Upper lobe of left lung (tissue), 6 donors: Measurements from ENCODE around the gene YAP1. TPM values are rescaled to one million over a fixed set of nuclear protein-coding genes. Genes with fewer than 3 reads are reported as not detected.
A peak's percentile ranks its signal among the peaks of the same experiment; 100 is the strongest.

ENCODE experiments used
- ATAC-seq, 2 donors: fragments of 200-7000 bp; cut with Tn5 transposase; one replicate each; pipeline ENCODE4 v1.9.1; 2022; ENCODE audit warnings: mild to moderate bottlenecking in 2 of 2, moderate library complexity in 2 of 2; ENCODE audit not compliant: low FRiP score in 2 of 2
- DNase-seq, 2 donors: peaks; one replicate each; pipeline ENCODE4 v3.0.0-alpha.2; 2019 to 2020
- H3K27ac ChIP-seq, 4 donors: fragments of 200-600 bp; sonication (generic); one replicate each; pipeline ENCODE4 v1.5.1; 2016 to 2019
- H3K27me3 ChIP-seq, 4 donors: fragments of 200-600 bp; sonication (generic); one replicate each; pipeline ENCODE4 v1.5.1; 2017 to 2019
- H3K36me3 ChIP-seq, 4 donors: fragments of 200-600 bp; sonication (generic); one replicate each; pipeline ENCODE4 v1.5.1; 2016 to 2019
- H3K4me1 ChIP-seq, 4 donors: fragments of 200-600 bp; sonication (generic); one replicate each; pipeline ENCODE4 v1.5.1; 2018 to 2019
- H3K4me3 ChIP-seq, 4 donors: fragments of 200-600 bp; sonication (generic); one replicate each; pipeline ENCODE4 v1.5.1; 2017 to 2019; ENCODE audit warnings: mild to moderate bottlenecking in 2 of 4, moderate library complexity in 1 of 4
- H3K9me3 ChIP-seq, 4 donors: fragments of 200-600 bp; sonication (generic); one replicate each; pipeline ENCODE4 v1.5.1; 2018 to 2019
- EP300 ChIP-seq, 4 donors: sonication (generic); formaldehyde crosslinking; IDR thresholded peaks; one replicate each; pipeline ENCODE4 v1.5.1; 2017; ENCODE audit warnings: antibody characterized with exemption in 4 of 4, control low read depth in 2 of 4
- POLR2A ChIP-seq, 4 donors: fragments of 450-650 bp; IDR thresholded peaks; one replicate each; pipeline ENCODE4 v1.5.1; 2016 to 2017; ENCODE audit warnings: antibody characterized with exemption in 4 of 4, mild to moderate bottlenecking in 2 of 4
- POLR2AphosphoS5 ChIP-seq, 2 donors: sonication (generic); formaldehyde crosslinking; IDR thresholded peaks; one replicate each; pipeline ENCODE4 v1.5.1; 2017; ENCODE audit warnings: antibody characterized with exemption in 2 of 2
- WGBS, 2 donors: methylation state at CpG; one replicate each; pipeline ENCODE4 v1.1.5; 2017 to 2018; 5-methylcytosine and 5-hydroxymethylcytosine counted together
- total RNA-seq, 6 donors: library from RNA; depleted of rRNA in 4 of 6; stranded (reverse); fragments of >200 nt in 4 of 6; gene quantifications; one replicate each; pipeline versions ENCODE4 v1.1.0 to v1.2.1, GENCODE V29; 2016 to 2021
- TF ChIP-seq, protein P1 (sequence below), 6 experiments: fragments of 450-650 bp in 4 of 6; fragments of 200-600 bp in 2 of 6; sonication (generic) in 2 of 6; IDR thresholded peaks; one replicate each; pipeline ENCODE4 v1.5.1; 2016 to 2019; ENCODE audit warnings: antibody characterized with exemption in 6 of 6
- donor health status: DM: no; HTN: no; CAD: no; lungs with moderate emphysema.
- donor health status: DM: no; HTN: yes; CAD: no; lungs with severe emphysema.

The YAP1 gene
- total RNA-seq, 6 donors from 2014 or later, result 99.2 to 262 (median 190) TPM

DNA sequence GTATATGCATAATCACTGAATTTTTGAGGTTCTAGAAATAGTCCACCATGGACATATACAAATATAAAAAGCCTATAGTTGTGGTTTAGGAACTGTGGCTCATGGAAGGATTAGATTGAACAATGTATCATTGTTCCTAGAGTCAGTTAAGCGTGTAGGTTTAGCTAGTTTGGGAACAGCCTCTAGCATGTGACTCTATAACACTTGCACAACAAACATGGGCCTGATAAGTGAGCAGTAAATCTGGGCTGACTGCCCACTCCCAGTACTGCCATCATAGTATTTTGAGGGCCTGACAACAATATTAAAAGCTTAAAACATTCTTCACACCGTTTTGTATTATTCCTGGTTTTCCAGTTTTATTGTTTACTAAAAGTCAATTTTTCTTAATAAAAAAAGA lies 47.0 kb downstream of the YAP1 start:
- peaks cover 10 to 34% (median 14%) of the 10 kb centered on the region in 4 donors for H3K4me1 ChIP-seq
- H3K36me3 ChIP-seq, result no peaks in the 10 kb centered on the region
- no peak overlapping the region for H3K4me3 ChIP-seq
- H3K27me3 ChIP-seq, result no peaks in the 10 kb centered on the region
- no peak for TF ChIP-seq EP300 (IDR thresholded peaks at IDR 0.05)
- TF ChIP-seq POLR2AphosphoS5 (IDR thresholded peaks at IDR 0.05), result peak in 1 of 2 donors; percentile 23
- no peaks in the 10 kb centered on the region for H3K9me3 ChIP-seq
- no peak overlapping the region for H3K27ac ChIP-seq
- WGBS, 2 donors, result 26 to 40% methylated on average over 2 of the region's 2 CpGs
- DNase-seq (peak in 1 of 2 donors; percentile 77), ATAC-seq (peak in 1 of 2 donors; percentile 60)

DNA sequence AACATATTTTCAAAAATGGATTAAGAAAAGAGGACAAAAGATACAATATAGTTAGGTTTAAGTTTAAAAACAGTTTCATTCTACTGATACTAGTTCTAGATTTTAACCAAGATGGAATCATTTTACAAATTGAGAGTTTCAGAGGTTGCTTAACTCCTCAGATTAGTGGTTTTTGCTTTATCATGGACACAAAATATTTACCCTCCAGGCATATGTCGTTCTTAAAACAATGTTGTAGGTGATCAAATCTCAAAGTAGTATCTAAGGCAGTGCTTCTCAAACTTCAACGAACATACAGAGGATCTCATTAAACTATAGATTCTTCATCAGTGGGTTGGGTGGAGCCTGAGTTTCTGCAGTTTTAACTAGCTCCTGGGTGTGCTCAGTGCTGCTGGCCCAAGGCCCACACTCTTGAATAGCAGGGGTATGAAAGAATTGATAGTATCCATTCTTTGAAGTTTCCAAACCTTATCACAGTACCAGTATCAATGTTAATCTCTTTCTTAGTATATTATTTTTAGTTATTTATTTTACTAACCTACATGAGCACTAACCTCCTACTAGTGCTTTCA lies 48.0 kb downstream of the YAP1 start:
- no peak for TF ChIP-seq EP300 (IDR thresholded peaks at IDR 0.05)
- no peak for TF ChIP-seq POLR2A (IDR thresholded peaks at IDR 0.05)
- TF ChIP-seq POLR2AphosphoS5 (IDR thresholded peaks at IDR 0.05), result no peak
- TF ChIP-seq, protein P1, sequence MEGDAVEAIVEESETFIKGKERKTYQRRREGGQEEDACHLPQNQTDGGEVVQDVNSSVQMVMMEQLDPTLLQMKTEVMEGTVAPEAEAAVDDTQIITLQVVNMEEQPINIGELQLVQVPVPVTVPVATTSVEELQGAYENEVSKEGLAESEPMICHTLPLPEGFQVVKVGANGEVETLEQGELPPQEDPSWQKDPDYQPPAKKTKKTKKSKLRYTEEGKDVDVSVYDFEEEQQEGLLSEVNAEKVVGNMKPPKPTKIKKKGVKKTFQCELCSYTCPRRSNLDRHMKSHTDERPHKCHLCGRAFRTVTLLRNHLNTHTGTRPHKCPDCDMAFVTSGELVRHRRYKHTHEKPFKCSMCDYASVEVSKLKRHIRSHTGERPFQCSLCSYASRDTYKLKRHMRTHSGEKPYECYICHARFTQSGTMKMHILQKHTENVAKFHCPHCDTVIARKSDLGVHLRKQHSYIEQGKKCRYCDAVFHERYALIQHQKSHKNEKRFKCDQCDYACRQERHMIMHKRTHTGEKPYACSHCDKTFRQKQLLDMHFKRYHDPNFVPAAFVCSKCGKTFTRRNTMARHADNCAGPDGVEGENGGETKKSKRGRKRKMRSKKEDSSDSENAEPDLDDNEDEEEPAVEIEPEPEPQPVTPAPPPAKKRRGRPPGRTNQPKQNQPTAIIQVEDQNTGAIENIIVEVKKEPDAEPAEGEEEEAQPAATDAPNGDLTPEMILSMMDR (IDR thresholded peaks at IDR 0.05), result no peak
- DNase-seq (no peak), ATAC-seq (no peak)
- Histone ChIP-seq H3K27me3 (no peaks in the 10 kb centered on the region), H3K36me3 (peaks cover 0 to 3% (median under 1%) of the 10 kb centered on the region in 4 donors), H3K27ac (no peak overlapping the region), H3K4me1 (peaks cover 10 to 34% (median 13%) of the 10 kb centered on the region in 4 donors), H3K9me3 (no peaks in the 10 kb centered on the region), H3K4me3 (no peak overlapping the region)
- 41 to 62% methylated on average over 2 of the region's 2 CpGs for WGBS, 2 donors

DNA sequence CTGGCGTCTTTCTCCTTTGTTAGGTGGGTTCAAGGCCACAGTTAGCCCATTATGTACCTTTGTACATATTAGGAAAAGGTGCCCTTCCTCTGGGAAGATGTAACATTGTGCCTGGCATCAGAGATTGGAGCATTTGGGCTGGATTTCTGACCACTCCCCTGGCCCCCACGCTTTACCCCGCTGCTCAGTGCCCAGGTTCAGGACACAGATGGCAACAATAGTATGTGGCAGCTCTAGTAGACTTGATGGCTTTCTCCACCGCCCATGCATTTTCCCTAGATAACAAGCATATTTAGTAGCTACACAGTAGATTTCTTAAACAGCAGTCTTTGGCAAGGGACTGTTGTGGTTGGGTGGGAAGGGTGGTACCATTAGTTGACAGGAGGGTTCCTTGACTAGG lies 53.1 kb downstream of the YAP1 start:
- Histone ChIP-seq H3K27me3 (no peaks in the 10 kb centered on the region), H3K4me1 (peaks cover 0 to 6% (median 3%) of the 10 kb centered on the region in 4 donors), H3K4me3 (no peak overlapping the region), H3K36me3 (peaks cover 0 to 13% (median 3%) of the 10 kb centered on the region in 4 donors), H3K27ac (no peak overlapping the region), H3K9me3 (no peaks in the 10 kb centered on the region)
- WGBS, 2 donors, result 93 to 97% methylated on average over 4 of the region's 4 CpGs
- ATAC-seq (no peak), DNase-seq (no peak)
- TF ChIP-seq, protein P1 (IDR thresholded peaks at IDR 0.05), result no peak
- TF ChIP-seq POLR2A (IDR thresholded peaks at IDR 0.05), result no peak
- TF ChIP-seq POLR2AphosphoS5 (IDR thresholded peaks at IDR 0.05), result no peak
- TF ChIP-seq EP300 (IDR thresholded peaks at IDR 0.05), result no peak

DNA sequence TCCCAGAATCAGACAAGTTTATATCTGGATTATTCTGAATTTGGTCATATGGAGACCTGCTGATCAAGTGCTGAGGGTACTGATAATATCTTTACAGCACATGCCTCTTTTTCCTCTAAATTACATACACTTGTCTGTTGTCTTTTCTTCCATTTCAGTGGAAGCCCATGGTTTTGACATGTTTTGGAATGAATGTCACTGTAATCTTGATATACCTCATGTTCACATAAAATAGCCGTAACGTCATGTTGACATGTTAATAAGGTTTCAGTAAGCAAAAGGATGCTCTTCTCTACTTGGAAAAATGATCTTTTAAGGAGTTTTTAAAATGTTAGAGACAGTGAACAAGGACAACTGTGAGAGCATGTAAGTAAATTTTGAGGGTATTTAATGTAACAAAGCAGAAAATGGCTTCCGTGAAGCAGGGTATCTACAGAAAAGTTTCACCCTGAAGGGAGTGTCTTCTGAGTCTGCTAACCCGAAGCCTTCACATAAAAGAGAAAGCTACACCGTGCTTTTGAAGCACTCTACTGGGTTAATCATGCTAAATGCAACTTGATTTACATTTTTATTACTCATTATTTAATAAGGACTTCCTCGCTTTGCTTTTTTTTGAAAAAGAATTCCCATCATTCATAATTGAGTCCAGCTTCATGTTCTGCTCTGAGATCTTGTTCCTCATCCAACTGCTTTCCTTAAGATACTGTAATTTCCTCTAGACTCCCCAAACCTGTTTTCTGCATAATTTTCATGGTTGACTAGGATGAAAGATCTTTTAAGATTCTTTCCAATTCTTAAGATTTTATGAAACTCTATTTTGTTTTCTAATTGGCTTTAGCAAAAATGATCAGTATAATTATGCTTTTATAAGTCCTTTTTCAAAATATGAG lies 56.2 kb downstream of the YAP1 start:
- H3K27me3 ChIP-seq, result no peaks in the 10 kb centered on the region
- no peak overlapping the region for H3K4me3 ChIP-seq
- WGBS, 2 donors, result 83 to 84% methylated on average over 6 of the region's 6 CpGs
- no peak for DNase-seq
- H3K36me3 ChIP-seq, result peaks cover 0 to 13% (median 3%) of the 10 kb centered on the region in 4 donors
- H3K9me3 ChIP-seq, result no peaks in the 10 kb centered on the region
- no peak for ATAC-seq
- TF ChIP-seq EP300 (IDR thresholded peaks at IDR 0.05) (no peak), POLR2AphosphoS5 (IDR thresholded peaks at IDR 0.05) (no peak), POLR2A (IDR thresholded peaks at IDR 0.05) (no peak)
- TF ChIP-seq, protein P1 (IDR thresholded peaks at IDR 0.05), result no peak
- H3K27ac ChIP-seq, result no peak overlapping the region
- H3K4me1 ChIP-seq, result peaks cover 5 to 14% (median 7%) of the 10 kb centered on the region in 4 donors

DNA sequence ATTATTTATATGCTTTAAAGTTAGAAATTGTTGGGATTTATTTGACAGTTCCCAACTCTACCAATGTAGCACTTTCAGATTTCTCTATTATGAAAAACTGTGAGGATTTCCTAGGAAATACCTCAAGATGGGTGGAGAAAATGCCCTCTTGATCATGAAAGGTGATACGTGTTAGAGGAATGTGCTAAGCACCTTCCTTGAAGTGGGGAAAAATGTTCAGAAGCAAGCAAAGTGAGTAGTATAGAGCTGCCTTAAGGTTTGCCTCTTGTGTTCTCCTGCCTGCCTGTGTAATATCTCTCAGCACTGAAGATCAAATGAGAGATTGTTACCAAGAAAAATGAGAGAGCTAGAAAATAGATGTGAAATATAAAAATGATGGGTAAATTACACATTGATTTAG lies 58.2 kb downstream of the YAP1 start:
- H3K9me3 ChIP-seq, result no peaks in the 10 kb centered on the region
- 61 to 73% methylated on average over 1 of the region's 1 CpG for WGBS, 2 donors
- peaks cover 5 to 18% (median 12%) of the 10 kb centered on the region in 4 donors for H3K4me1 ChIP-seq
- ATAC-seq (peak in 1 of 2 donors; percentile 67), DNase-seq (no peak)
- H3K36me3 ChIP-seq, result peaks cover 0 to 8% (median under 1%) of the 10 kb centered on the region in 4 donors
- H3K27me3 ChIP-seq, result no peaks in the 10 kb centered on the region
- TF ChIP-seq, protein P1 (IDR thresholded peaks at IDR 0.05), result no peak
- TF ChIP-seq EP300 (IDR thresholded peaks at IDR 0.05), result no peak
- no peak for TF ChIP-seq POLR2A (IDR thresholded peaks at IDR 0.05)
- H3K27ac ChIP-seq, result no peak overlapping the region
- H3K4me3 ChIP-seq, result no peak overlapping the region
